HEK293 (cell line): ENCODE measurements around the gene NOA1.
A peak's percentile ranks its signal among the peaks of the same experiment; 100 is the strongest.

ENCODE experiments used
- BCL11B ChIP-seq: fragments of 450-650 bp; formaldehyde crosslinking; IDR thresholded peaks from 2 replicates; pipeline ENCODE4 v1.5.1; 2016; ENCODE audit warnings: low read depth, missing biosample characterization, missing genetic modification characterization
- KLF8 ChIP-seq: fragments of 450-650 bp; formaldehyde crosslinking; IDR thresholded peaks from 2 replicates; pipeline ENCODE4 v1.5.1; 2016; ENCODE audit warnings: missing biosample characterization, missing genetic modification characterization
- MZF1 ChIP-seq: fragments of 450-650 bp; formaldehyde crosslinking; IDR thresholded peaks from 2 replicates; pipeline ENCODE4 v1.5.1; 2017; ENCODE audit warnings: missing biosample characterization, missing genetic modification characterization, borderline replicate concordance
- PRDM1 ChIP-seq: fragments of 450-650 bp; formaldehyde crosslinking; IDR thresholded peaks from 2 replicates; pipeline ENCODE4; 2016; ENCODE audit warnings: missing biosample characterization, missing genetic modification characterization
- SCRT1 ChIP-seq: fragments of 450-650 bp; formaldehyde crosslinking; IDR thresholded peaks from 2 replicates; pipeline ENCODE4 v1.5.1; 2016; ENCODE audit warnings: missing biosample characterization, missing genetic modification characterization, borderline replicate concordance
- SP3 ChIP-seq: fragments of 450-650 bp; formaldehyde crosslinking; IDR thresholded peaks from 2 replicates; pipeline ENCODE4 v1.5.1; 2016; ENCODE audit warnings: missing biosample characterization, missing genetic modification characterization
- ZBTB21 ChIP-seq: fragments of 450-650 bp; formaldehyde crosslinking; IDR thresholded peaks from 2 replicates; pipeline ENCODE4 v1.5.1; 2017; ENCODE audit warnings: missing biosample characterization, missing genetic modification characterization
- ZIC2 ChIP-seq: fragments of 450-650 bp; formaldehyde crosslinking; IDR thresholded peaks from 2 replicates; pipeline ENCODE4 v1.5.1; 2016; ENCODE audit warnings: missing biosample characterization, missing genetic modification characterization
- ZNF184 ChIP-seq: fragments of 450-650 bp; IDR thresholded peaks from 2 replicates; pipeline ENCODE4 v1.5.1; 2018; ENCODE audit warnings: missing biosample characterization, mild to moderate bottlenecking, missing genetic modification characterization
- ZNF324 ChIP-seq: fragments of 450-650 bp; formaldehyde crosslinking; IDR thresholded peaks from 2 replicates; pipeline ENCODE4 v1.5.1; 2016; ENCODE audit warnings: missing biosample characterization, missing genetic modification characterization
- ZNF354C ChIP-seq: fragments of 450-650 bp; formaldehyde crosslinking; IDR thresholded peaks from 2 replicates; pipeline ENCODE4 v1.5.1; 2016; ENCODE audit warnings: missing biosample characterization, missing genetic modification characterization, low read depth, borderline replicate concordance
- ZNF366 ChIP-seq: fragments of 450-650 bp; formaldehyde crosslinking; conservative IDR thresholded peaks from 2 replicates; pipeline ENCODE4 v1.5.1; 2016; ENCODE audit warnings: missing biosample characterization, missing genetic modification characterization
- ZNF404 ChIP-seq: fragments of 450-650 bp; formaldehyde crosslinking; IDR thresholded peaks from 2 replicates; pipeline ENCODE4 v1.5.1; 2017; ENCODE audit warnings: missing biosample characterization, missing genetic modification characterization
- ZNF416 ChIP-seq: fragments of 450-650 bp; formaldehyde crosslinking; IDR thresholded peaks from 2 replicates; pipeline ENCODE4 v1.5.1; 2016; ENCODE audit warnings: missing biosample characterization, missing genetic modification characterization
- ZNF626 ChIP-seq: fragments of 450-650 bp; sonication (Bioruptor Pico); formaldehyde crosslinking; IDR thresholded peaks from 2 replicates; pipeline ENCODE4 v1.5.1; 2018; ENCODE audit warnings: missing biosample characterization, missing genetic modification characterization, inconsistent platforms
- ZNF658 ChIP-seq: fragments of 450-650 bp; formaldehyde crosslinking; IDR thresholded peaks from 2 replicates; pipeline ENCODE4; 2016; ENCODE audit warnings: missing biosample characterization, missing genetic modification characterization
- ZNF664 ChIP-seq: fragments of 450-650 bp; formaldehyde crosslinking; IDR thresholded peaks from 2 replicates; pipeline ENCODE4 v1.5.1; 2016; ENCODE audit warnings: missing biosample characterization, missing genetic modification characterization
- ZNF677 ChIP-seq: fragments of 450-650 bp; IDR thresholded peaks from 2 replicates; pipeline ENCODE4 v1.5.0; 2018; ENCODE audit warnings: missing biosample characterization, mild to moderate bottlenecking, missing genetic modification characterization, moderate library complexity
- ZNF701 ChIP-seq: fragments of 450-650 bp; formaldehyde crosslinking; IDR thresholded peaks from 2 replicates; pipeline ENCODE4 v1.5.1; 2016; ENCODE audit warnings: missing biosample characterization, missing genetic modification characterization
- ZNF792 ChIP-seq: fragments of 450-650 bp; formaldehyde crosslinking; IDR thresholded peaks from 2 replicates; pipeline ENCODE4 v1.5.1; 2016; ENCODE audit warnings: missing biosample characterization, missing genetic modification characterization
- TF ChIP-seq, protein P1 (sequence below): fragments of 450-650 bp; formaldehyde crosslinking; IDR thresholded peaks from 2 replicates; pipeline ENCODE4 v1.5.0; 2017; ENCODE audit warnings: missing biosample characterization, missing genetic modification characterization, borderline replicate concordance
- TF ChIP-seq, protein P2 (sequence below): fragments of 450-650 bp; formaldehyde crosslinking; IDR thresholded peaks from 2 replicates; pipeline ENCODE4 v1.5.1; 2017; ENCODE audit warnings: missing biosample characterization, missing genetic modification characterization
- TF ChIP-seq, protein P3 (sequence below): fragments of 450-650 bp; formaldehyde crosslinking; IDR thresholded peaks from 2 replicates; pipeline ENCODE4 v1.5.1; 2016; ENCODE audit warnings: missing biosample characterization, missing genetic modification characterization
- TF ChIP-seq, protein P4 (sequence below): fragments of 450-650 bp; formaldehyde crosslinking; IDR thresholded peaks from 2 replicates; pipeline ENCODE4 v1.5.1; 2016; ENCODE audit warnings: missing biosample characterization, missing genetic modification characterization
- TF ChIP-seq, protein P5 (sequence below): fragments of 450-650 bp; formaldehyde crosslinking; optimal IDR thresholded peaks from 2 replicates; pipeline ENCODE3; 2016; ENCODE audit warnings: missing biosample characterization, mild to moderate bottlenecking, missing genetic modification characterization
- TF ChIP-seq, protein P6 (sequence below): fragments of 450-650 bp; formaldehyde crosslinking; conservative IDR thresholded peaks from 2 replicates; pipeline ENCODE4 v1.5.1; 2016; ENCODE audit warnings: low read depth, missing biosample characterization, missing genetic modification characterization

NOA1 gene

DNA sequence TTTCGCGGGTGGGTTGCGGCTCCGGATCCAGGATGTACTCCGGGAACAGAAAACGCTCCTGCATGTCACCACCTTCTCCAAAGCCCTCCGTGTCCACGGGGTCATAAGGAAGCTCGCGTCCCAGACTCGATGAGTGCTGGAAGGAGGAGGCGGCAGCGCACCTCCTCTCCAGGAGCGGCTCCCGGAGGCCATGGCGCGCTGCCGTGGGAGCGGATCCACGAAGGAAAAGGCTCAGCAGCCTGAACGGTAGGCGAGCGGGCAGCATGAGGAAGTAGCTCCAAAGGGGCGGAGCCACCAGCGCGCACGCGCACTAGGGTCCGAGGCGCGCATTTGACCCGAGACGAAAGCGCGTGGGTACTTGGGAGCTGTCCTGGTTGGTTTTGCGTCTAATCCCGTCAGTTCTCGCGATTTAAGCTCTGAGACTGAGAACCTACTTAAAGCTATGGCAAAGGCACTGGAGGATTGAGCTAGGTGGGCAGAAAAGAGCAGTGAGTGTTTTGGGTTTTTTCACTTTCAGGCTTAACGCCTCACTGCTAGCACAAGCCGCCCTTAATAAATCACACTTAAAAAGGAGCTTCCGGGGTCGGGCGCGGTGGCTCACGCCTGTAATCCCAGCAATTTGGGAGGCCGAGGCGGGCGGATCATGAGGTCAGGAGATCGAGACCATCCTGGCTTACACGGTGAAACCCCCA is at the start of gene NOA1 (continued):
- no peak for TF ChIP-seq ZNF184
- TF ChIP-seq ZNF792 (tag by site-specific recombination), result no peak
- TF ChIP-seq SCRT1 (tag by site-specific recombination), result no peak
- TF ChIP-seq ZBTB21, result no peak
- peak; percentile 46; the same call in 1 of the 2 replicates for TF ChIP-seq PRDM1 (tag by site-specific recombination)
- no peak for TF ChIP-seq ZNF354C (tag by site-specific recombination)
- TF ChIP-seq, protein P1, sequence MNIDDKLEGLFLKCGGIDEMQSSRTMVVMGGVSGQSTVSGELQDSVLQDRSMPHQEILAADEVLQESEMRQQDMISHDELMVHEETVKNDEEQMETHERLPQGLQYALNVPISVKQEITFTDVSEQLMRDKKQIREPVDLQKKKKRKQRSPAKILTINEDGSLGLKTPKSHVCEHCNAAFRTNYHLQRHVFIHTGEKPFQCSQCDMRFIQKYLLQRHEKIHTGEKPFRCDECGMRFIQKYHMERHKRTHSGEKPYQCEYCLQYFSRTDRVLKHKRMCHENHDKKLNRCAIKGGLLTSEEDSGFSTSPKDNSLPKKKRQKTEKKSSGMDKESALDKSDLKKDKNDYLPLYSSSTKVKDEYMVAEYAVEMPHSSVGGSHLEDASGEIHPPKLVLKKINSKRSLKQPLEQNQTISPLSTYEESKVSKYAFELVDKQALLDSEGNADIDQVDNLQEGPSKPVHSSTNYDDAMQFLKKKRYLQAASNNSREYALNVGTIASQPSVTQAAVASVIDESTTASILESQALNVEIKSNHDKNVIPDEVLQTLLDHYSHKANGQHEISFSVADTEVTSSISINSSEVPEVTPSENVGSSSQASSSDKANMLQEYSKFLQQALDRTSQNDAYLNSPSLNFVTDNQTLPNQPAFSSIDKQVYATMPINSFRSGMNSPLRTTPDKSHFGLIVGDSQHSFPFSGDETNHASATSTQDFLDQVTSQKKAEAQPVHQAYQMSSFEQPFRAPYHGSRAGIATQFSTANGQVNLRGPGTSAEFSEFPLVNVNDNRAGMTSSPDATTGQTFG (tag by site-specific recombination), result no peak
- no peak for TF ChIP-seq ZNF701
- TF ChIP-seq ZNF366 (tag by site-specific recombination), result no peak
- peak; percentile 59; the same call in 1 of the 2 replicates for TF ChIP-seq ZNF664
- TF ChIP-seq MZF1 (tag by site-specific recombination), result no peak
- TF ChIP-seq, protein P2, sequence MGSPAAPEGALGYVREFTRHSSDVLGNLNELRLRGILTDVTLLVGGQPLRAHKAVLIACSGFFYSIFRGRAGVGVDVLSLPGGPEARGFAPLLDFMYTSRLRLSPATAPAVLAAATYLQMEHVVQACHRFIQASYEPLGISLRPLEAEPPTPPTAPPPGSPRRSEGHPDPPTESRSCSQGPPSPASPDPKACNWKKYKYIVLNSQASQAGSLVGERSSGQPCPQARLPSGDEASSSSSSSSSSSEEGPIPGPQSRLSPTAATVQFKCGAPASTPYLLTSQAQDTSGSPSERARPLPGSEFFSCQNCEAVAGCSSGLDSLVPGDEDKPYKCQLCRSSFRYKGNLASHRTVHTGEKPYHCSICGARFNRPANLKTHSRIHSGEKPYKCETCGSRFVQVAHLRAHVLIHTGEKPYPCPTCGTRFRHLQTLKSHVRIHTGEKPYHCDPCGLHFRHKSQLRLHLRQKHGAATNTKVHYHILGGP (tag by site-specific recombination), result no peak
- TF ChIP-seq, protein P3, sequence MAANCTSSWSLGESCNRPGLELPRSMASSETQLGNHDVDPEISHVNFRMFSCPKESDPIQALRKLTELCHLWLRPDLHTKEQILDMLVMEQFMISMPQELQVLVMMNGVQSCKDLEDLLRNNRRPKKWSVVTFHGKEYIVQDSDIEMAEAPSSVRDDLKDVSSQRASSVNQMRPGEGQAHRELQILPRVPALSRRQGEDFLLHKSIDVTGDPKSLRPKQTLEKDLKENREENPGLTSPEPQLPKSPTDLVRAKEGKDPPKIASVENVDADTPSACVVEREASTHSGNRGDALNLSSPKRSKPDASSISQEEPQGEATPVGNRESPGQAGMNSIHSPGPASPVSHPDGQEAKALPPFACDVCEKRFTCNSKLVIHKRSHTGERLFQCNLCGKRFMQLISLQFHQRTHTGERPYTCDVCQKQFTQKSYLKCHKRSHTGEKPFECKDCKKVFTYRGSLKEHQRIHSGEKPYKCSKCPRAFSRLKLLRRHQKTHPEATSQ (tag by site-specific recombination), result no peak
- TF ChIP-seq ZNF626, result no peak
- no peak for TF ChIP-seq ZNF658 (tag by site-specific recombination)
- TF ChIP-seq ZIC2, result no peak
- TF ChIP-seq, protein P4, sequence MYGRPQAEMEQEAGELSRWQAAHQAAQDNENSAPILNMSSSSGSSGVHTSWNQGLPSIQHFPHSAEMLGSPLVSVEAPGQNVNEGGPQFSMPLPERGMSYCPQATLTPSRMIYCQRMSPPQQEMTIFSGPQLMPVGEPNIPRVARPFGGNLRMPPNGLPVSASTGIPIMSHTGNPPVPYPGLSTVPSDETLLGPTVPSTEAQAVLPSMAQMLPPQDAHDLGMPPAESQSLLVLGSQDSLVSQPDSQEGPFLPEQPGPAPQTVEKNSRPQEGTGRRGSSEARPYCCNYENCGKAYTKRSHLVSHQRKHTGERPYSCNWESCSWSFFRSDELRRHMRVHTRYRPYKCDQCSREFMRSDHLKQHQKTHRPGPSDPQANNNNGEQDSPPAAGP (tag by site-specific recombination), result no peak
- TF ChIP-seq, protein P5, sequence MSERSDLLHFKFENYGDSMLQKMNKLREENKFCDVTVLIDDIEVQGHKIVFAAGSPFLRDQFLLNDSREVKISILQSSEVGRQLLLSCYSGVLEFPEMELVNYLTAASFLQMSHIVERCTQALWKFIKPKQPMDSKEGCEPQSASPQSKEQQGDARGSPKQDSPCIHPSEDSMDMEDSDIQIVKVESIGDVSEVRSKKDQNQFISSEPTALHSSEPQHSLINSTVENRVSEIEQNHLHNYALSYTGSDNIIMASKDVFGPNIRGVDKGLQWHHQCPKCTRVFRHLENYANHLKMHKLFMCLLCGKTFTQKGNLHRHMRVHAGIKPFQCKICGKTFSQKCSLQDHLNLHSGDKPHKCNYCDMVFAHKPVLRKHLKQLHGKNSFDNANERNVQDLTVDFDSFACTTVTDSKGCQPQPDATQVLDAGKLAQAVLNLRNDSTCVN (tag by site-specific recombination), result peak; percentile 83
- TF ChIP-seq BCL11B (tag by site-specific recombination), result 0 out of 2 replicates have a peak, but pooled peaks have one; percentile 9
- TF ChIP-seq SP3 (tag by site-specific recombination), result peak; percentile 36; the same call in 1 of the 2 replicates
- TF ChIP-seq ZNF677 (tag by site-specific recombination), result no peak
- TF ChIP-seq KLF8 (tag by site-specific recombination), result peak; percentile 53; the same call in 1 of the 2 replicates
- TF ChIP-seq, protein P6, sequence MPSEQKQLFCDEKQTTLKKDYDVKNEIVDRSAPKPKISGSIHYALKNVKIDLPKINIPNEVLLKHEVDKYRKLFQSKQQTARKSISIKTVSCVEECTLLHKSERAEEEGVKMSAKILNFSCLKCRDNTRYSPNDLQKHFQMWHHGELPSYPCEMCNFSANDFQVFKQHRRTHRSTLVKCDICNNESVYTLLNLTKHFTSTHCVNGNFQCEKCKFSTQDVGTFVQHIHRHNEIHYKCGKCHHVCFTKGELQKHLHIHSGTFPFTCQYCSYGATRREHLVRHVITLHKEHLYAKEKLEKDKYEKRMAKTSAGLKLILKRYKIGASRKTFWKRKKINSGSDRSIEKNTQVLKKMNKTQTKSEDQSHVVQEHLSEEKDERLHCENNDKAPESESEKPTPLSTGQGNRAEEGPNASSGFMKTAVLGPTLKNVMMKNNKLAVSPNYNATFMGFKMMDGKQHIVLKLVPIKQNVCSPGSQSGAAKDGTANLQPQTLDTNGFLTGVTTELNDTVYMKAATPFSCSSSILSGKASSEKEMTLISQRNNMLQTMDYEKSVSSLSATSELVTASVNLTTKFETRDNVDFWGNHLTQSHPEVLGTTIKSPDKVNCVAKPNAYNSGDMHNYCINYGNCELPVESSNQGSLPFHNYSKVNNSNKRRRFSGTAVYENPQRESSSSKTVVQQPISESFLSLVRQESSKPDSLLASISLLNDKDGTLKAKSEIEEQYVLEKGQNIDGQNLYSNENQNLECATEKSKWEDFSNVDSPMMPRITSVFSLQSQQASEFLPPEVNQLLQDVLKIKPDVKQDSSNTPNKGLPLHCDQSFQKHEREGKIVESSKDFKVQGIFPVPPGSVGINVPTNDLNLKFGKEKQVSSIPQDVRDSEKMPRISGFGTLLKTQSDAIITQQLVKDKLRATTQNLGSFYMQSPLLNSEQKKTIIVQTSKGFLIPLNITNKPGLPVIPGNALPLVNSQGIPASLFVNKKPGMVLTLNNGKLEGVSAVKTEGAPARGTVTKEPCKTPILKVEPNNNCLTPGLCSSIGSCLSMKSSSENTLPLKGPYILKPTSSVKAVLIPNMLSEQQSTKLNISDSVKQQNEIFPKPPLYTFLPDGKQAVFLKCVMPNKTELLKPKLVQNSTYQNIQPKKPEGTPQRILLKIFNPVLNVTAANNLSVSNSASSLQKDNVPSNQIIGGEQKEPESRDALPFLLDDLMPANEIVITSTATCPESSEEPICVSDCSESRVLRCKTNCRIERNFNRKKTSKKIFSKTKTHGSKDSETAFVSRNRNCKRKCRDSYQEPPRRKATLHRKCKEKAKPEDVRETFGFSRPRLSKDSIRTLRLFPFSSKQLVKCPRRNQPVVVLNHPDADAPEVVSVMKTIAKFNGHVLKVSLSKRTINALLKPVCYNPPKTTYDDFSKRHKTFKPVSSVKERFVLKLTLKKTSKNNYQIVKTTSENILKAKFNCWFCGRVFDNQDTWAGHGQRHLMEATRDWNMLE, result 0 out of 2 replicates have a peak, but pooled peaks have one; percentile 18
- no peak for TF ChIP-seq ZNF404 (tag by site-specific recombination)
- no peak for TF ChIP-seq ZNF416 (tag by site-specific recombination)
- TF ChIP-seq ZNF324 (tag by site-specific recombination), result no peak; the same call in 1 of the 2 replicates
